PC-9 (cell line): ENCODE results near the gene PRAMEF1.

Experiments
- EZH2 ChIP-seq: fragments of 200-600 bp; sonication (generic); IDR thresholded peaks from 2 replicates; pipeline ENCODE4 v1.8.0; 2017; ENCODE audit warnings: antibody characterized with exemption, low read depth
- TF ChIP-seq, protein P1 (sequence below): fragments of 200-600 bp; sonication (generic); conservative IDR thresholded peaks from 2 replicates; pipeline ENCODE4 v1.6.1; 2017; ENCODE audit warnings: mixed run types, antibody characterized with exemption, mild to moderate bottlenecking, moderate library complexity

DNA sequence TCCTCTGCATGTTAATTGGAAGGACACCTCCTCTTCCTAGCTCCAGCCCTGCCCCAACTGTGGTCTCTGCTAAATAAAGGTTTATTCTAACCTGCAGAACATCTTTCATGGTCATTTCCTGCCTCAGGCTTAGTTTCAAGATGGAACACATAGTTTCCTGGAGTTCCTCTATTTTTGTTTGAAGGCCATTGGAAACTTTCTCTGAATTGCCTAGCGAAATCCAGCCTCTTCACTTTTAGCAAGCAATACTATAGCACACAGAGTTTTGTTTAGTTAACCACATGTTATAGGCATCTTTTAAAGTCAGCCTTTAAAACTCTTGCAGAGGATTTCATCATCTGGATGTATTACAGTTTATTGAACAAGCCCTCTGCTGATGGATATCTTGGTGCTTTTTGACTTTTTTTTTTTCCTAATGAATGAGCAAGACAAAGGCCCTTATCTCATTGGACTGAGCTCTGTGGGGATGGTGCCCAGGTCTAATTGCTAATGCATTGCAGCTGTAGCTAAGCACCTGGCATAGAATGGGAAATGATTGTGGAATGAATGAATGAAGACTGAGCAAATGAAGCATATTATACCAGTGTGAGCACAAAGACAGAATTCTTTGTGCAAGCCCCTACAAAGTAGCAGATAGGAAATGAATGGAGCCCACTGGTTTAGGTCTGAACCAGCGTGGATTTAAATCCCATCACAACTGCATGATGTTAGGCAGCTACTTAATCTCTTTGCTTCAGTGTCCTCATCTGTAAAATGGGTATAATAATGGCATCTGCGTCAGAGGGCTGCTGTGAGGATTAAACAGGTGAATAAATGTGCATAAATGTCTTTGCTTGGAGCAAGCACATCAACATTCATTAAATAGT is 45.8 kb upstream of the PRAMEF1 start:
- TF ChIP-seq, protein P1, sequence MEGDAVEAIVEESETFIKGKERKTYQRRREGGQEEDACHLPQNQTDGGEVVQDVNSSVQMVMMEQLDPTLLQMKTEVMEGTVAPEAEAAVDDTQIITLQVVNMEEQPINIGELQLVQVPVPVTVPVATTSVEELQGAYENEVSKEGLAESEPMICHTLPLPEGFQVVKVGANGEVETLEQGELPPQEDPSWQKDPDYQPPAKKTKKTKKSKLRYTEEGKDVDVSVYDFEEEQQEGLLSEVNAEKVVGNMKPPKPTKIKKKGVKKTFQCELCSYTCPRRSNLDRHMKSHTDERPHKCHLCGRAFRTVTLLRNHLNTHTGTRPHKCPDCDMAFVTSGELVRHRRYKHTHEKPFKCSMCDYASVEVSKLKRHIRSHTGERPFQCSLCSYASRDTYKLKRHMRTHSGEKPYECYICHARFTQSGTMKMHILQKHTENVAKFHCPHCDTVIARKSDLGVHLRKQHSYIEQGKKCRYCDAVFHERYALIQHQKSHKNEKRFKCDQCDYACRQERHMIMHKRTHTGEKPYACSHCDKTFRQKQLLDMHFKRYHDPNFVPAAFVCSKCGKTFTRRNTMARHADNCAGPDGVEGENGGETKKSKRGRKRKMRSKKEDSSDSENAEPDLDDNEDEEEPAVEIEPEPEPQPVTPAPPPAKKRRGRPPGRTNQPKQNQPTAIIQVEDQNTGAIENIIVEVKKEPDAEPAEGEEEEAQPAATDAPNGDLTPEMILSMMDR: no peak
- TF ChIP-seq EZH2: no peak
